ENCODE results near the gene BRSK2. TPM values are rescaled to one million over a fixed set of nuclear protein-coding genes. Genes with fewer than 3 reads are reported as not detected.

Gene BRSK2
- total RNA-seq, 1 experiment from 2014 or later = 32.2 TPM

GRCh38 chr11:1435820-1436467 lies 46.2 kb downstream of the BRSK2 start:
- peak; percentile 74 for ATAC-seq
- no TSS peak for BruUV-seq (replicated peaks)
- peak overlapping the region in 1 of 2 experiments; percentile 38; a peak in 2 of 4 replicates for H3K4me3 ChIP-seq (ENCODE audit: low read depth in 2 of 2, low read length in 2 of 2)
- ChIA-PET POLR2A (no interaction called here), CTCF (no interaction called here)
- no peaks in the 10 kb centered on the region for H3K27me3 ChIP-seq (ENCODE audit: control insufficient read depth, insufficient read depth, low read length)
- peaks cover 42% of the 10 kb centered on the region for H3K4me1 ChIP-seq (ENCODE audit: control insufficient read depth, insufficient read depth, low read length)
- H3K9me3 ChIP-seq (ENCODE audit: control insufficient read depth, insufficient read depth, low read depth, low read length) = no peaks in the 10 kb centered on the region
- H3K36me3 ChIP-seq (ENCODE audit: control insufficient read depth, insufficient read depth, low read length) = no peaks in the 10 kb centered on the region
- peak overlapping the region; percentile 41; the same call in 1 of the 2 replicates for H3K27ac ChIP-seq (ENCODE audit: low read length)
- TF ChIP-seq TCF7L2 (IDR thresholded peaks at IDR 0.05; ENCODE audit: low read depth, low read length) (no peak), POLR2AphosphoS5 (IDR thresholded peaks at IDR 0.05; ENCODE audit: low read depth, low read length) (no peak), REST (IDR thresholded peaks at IDR 0.05; ENCODE audit: insufficient read depth in 1 of 2, low read depth in 2 of 2, low read length in 1 of 2) (peak; percentile 88 to 92), SIN3A (IDR thresholded peaks at IDR 0.05; ENCODE audit: borderline replicate concordance, insufficient read depth, low read depth, low read length) (no peak)
- TF ChIP-seq, protein P1, sequence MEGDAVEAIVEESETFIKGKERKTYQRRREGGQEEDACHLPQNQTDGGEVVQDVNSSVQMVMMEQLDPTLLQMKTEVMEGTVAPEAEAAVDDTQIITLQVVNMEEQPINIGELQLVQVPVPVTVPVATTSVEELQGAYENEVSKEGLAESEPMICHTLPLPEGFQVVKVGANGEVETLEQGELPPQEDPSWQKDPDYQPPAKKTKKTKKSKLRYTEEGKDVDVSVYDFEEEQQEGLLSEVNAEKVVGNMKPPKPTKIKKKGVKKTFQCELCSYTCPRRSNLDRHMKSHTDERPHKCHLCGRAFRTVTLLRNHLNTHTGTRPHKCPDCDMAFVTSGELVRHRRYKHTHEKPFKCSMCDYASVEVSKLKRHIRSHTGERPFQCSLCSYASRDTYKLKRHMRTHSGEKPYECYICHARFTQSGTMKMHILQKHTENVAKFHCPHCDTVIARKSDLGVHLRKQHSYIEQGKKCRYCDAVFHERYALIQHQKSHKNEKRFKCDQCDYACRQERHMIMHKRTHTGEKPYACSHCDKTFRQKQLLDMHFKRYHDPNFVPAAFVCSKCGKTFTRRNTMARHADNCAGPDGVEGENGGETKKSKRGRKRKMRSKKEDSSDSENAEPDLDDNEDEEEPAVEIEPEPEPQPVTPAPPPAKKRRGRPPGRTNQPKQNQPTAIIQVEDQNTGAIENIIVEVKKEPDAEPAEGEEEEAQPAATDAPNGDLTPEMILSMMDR (IDR thresholded peaks at IDR 0.05) = no peak
- in situ Hi-C loops (cut with HindIII; ENCODE audit: low pct_unique_long_range_greater_than_20kb, low sequenced_read_pairs) = no loop called here
- intact Hi-C loops (cut with micrococcal nuclease; ENCODE audit: unreplicated experiment) = no loop called here
- DNase-seq (ENCODE audit: low read depth, low spot score) = no peak

DNA sequence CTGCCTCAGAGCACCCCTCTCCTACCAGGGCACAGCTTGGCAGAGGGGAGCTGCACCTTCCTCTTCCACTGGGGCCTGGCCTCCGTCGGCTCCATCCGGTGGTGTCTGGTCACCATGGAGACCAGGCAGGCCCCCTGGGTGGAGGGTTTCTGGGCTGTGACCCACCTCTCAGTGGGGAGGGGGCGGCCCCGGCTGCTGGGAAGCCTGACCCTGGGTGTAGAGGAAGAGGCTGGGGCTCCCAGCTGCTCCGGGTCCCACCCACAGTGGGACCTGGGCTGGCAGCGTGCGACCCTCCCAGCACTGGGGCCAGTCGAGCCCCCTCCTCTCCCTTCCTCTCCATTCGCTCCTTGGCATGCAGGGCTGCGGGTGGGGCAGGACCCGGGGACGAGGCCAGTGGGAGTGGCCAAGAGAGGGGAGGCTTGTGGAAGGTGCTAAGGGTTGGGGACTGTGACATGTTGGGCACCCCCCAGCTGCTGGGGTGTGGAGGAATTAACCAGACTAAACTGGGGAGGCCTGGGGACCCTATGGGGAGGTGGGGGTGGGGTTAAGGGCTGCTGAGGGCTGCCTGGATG lies 46.8 kb downstream of the BRSK2 start:
- H3K9me3 ChIP-seq (ENCODE audit: control insufficient read depth, insufficient read depth, low read depth, low read length) = no peaks in the 10 kb centered on the region
- peaks cover 42% of the 10 kb centered on the region for H3K4me1 ChIP-seq (ENCODE audit: control insufficient read depth, insufficient read depth, low read length)
- no peak for DNase-seq (ENCODE audit: low read depth, low spot score)
- ATAC-seq = peak; percentile 31; the same call in 1 of the 2 replicates
- H3K4me3 ChIP-seq (ENCODE audit: low read depth in 2 of 2, low read length in 2 of 2) = no peak overlapping the region
- BruUV-seq (replicated peaks) = no TSS peak
- TF ChIP-seq TCF7L2 (IDR thresholded peaks at IDR 0.05; ENCODE audit: low read depth, low read length) (no peak), SIN3A (IDR thresholded peaks at IDR 0.05; ENCODE audit: borderline replicate concordance, insufficient read depth, low read depth, low read length) (no peak), REST (IDR thresholded peaks at IDR 0.05; ENCODE audit: insufficient read depth in 1 of 2, low read depth in 2 of 2, low read length in 1 of 2) (no peak), POLR2AphosphoS5 (IDR thresholded peaks at IDR 0.05; ENCODE audit: low read depth, low read length) (no peak)
- TF ChIP-seq, protein P1 (IDR thresholded peaks at IDR 0.05) = no peak
- no peaks in the 10 kb centered on the region for H3K27me3 ChIP-seq (ENCODE audit: control insufficient read depth, insufficient read depth, low read length)
- intact Hi-C loops (cut with micrococcal nuclease; ENCODE audit: unreplicated experiment) = no loop called here
- H3K27ac ChIP-seq (ENCODE audit: low read length) = peak overlapping the region; percentile 41
- POLR2A ChIA-PET = no interaction called here
- CTCF ChIA-PET = no interaction called here
- no peaks in the 10 kb centered on the region for H3K36me3 ChIP-seq (ENCODE audit: control insufficient read depth, insufficient read depth, low read length)
- in situ Hi-C loops (cut with HindIII; ENCODE audit: low pct_unique_long_range_greater_than_20kb, low sequenced_read_pairs) = no loop called here
